GM12878 (cell line): ENCODE measurements around the gene ZDHHC14. TPM values are rescaled to one million over a fixed set of nuclear protein-coding genes. Genes with fewer than 3 reads are reported as not detected.

ENCODE experiments used
- ATAC-seq: fragments of 200-7000 bp; cut with Tn5 transposase; 3 replicates; pipeline ENCODE4 v1.9.1; 2020; ENCODE audit warnings: mild to moderate bottlenecking, moderate library complexity
- BruUV-seq: library from RNA; stranded (reverse); fragments of 400-500 nt; replicated peaks from 2 replicates; lab custom pipeline; 2021; lab: Mats Ljungman, UMichigan
- CTCF ChIA-PET: fragments of 300-600 bp; sonication (Branson Sonifier 250); formaldehyde crosslinking; extraction: SDS; loops from one replicate; lab custom pipeline; 2021; ENCODE audit warnings: inconsistent platforms; lab: Yijun Ruan, JAX
- POLR2A ChIA-PET: fragments of 350-600 bp; formaldehyde crosslinking; extraction: SDS; loops from one replicate; lab custom pipeline; 2021; ENCODE audit warnings: inconsistent platforms; lab: Charles Lee
- RAD21 ChIA-PET: fragments of 300-600 bp; sonication (Branson Sonifier 250); formaldehyde crosslinking; loops from one replicate; lab custom pipeline; 2023; ENCODE audit warnings: antibody characterized with exemption; ENCODE audit not compliant: unreplicated experiment; lab: Charles Lee
- SMC1A ChIA-PET: fragments of 300-600 bp; sonication (Branson Sonifier 250); formaldehyde crosslinking; loops from one replicate; lab custom pipeline; 2023; ENCODE audit not compliant: unreplicated experiment, uncharacterized antibody; lab: Charles Lee
- DNase-seq: peaks from one replicate; pipeline ENCODE4 v3.0.0-alpha.2; 2011; ENCODE audit warnings: low read depth, low spot score
- FAIRE-seq: peaks from 3 replicates; lab custom pipeline; 2011; peaks lifted over from hg19 to GRCh38; lab: Jason Lieb, UNC
- H2AFZ ChIP-seq: 2 replicates; pipeline ENCODE4 v1.6.0; 2011; ENCODE audit warnings: low read depth, low read length, control low read depth; ENCODE audit not compliant: control insufficient read depth
- H3K27ac ChIP-seq: 2 replicates; pipeline ENCODE4 v1.5.1; 2011; ENCODE audit warnings: control low read depth; ENCODE audit not compliant: control insufficient read depth, insufficient read depth
- H3K27me3 ChIP-seq, 2 experiments: replicated peaks in 1 of 2; 2 replicates each; pipeline versions ENCODE4 v1.6.0 to v1.6.1; 2011; ENCODE audit warnings: low read length in 1 of 2; ENCODE audit not compliant: control insufficient read depth in 2 of 2, insufficient read depth in 2 of 2
- H3K36me3 ChIP-seq, 2 experiments: 2 replicates each; pipeline ENCODE4 v1.5.1; 2011; ENCODE audit warnings: low read length in 1 of 2; ENCODE audit not compliant: control insufficient read depth in 2 of 2, insufficient read depth in 2 of 2
- H3K4me1 ChIP-seq: 2 replicates; pipeline ENCODE4 v1.6.1; 2011; ENCODE audit warnings: mild to moderate bottlenecking, low read length, moderate library complexity, mixed read lengths; ENCODE audit not compliant: control insufficient read depth, insufficient read depth
- H3K4me2 ChIP-seq: 2 replicates; pipeline ENCODE4 v1.6.0; 2011; ENCODE audit warnings: control low read depth; ENCODE audit not compliant: control insufficient read depth, insufficient read depth
- H3K4me3 ChIP-seq: fragments of 200-600 bp; sonication (generic); 2 replicates; pipeline ENCODE4 v1.5.1; 2016
- H3K79me2 ChIP-seq: 2 replicates; pipeline ENCODE4 v1.6.0; 2011; ENCODE audit warnings: low read length; ENCODE audit not compliant: control insufficient read depth, insufficient read depth
- H3K9ac ChIP-seq: 2 replicates; pipeline ENCODE4 v1.8.0; 2011; ENCODE audit warnings: low read length, control low read depth, mixed read lengths; ENCODE audit not compliant: control insufficient read depth, insufficient read depth
- H3K9me3 ChIP-seq: replicated peaks from 3 replicates; pipeline ENCODE4 v1.5.1; 2011; ENCODE audit warnings: mild to moderate bottlenecking, low read length; ENCODE audit not compliant: control insufficient read depth, insufficient read depth
- H4K20me1 ChIP-seq: 2 replicates; pipeline ENCODE4 v1.6.0; 2011; ENCODE audit not compliant: control insufficient read depth, insufficient read depth
- BRCA1 ChIP-seq: IDR thresholded peaks from 2 replicates; pipeline ENCODE4 v1.6.1; 2011; ENCODE audit warnings: low read depth, low read length, improper control_type of control experiment
- ESRRA ChIP-seq: IDR thresholded peaks from 2 replicates; pipeline ENCODE4 v1.6.1; 2012; ENCODE audit warnings: mild to moderate bottlenecking, low read length, improper control_type of control experiment
- GABPA ChIP-seq: IDR thresholded peaks from 2 replicates; pipeline ENCODE4 v1.6.1; 2014; ENCODE audit warnings: antibody characterized with exemption, low read depth, mild to moderate bottlenecking, inconsistent platforms
- MEF2B ChIP-seq: fragments of 450-650 bp; IDR thresholded peaks from 2 replicates; pipeline ENCODE4 v1.6.1; 2018; ENCODE audit warnings: mild to moderate bottlenecking, moderate library complexity; ENCODE audit not compliant: partially characterized antibody, poor library complexity, severe bottlenecking
- NR2F1 ChIP-seq: fragments of 450-650 bp; conservative IDR thresholded peaks from 2 replicates; pipeline ENCODE4 v1.6.1; 2017; ENCODE audit warnings: mild to moderate bottlenecking
- PKNOX1 ChIP-seq: fragments of 450-650 bp; IDR thresholded peaks from 2 replicates; pipeline ENCODE4 v1.6.1; 2016; ENCODE audit warnings: mild to moderate bottlenecking
- PRDM15 ChIP-seq: fragments of 450-650 bp; formaldehyde crosslinking; IDR thresholded peaks from 2 replicates; pipeline ENCODE4 v1.4.0; 2020; ENCODE audit warnings: mild to moderate bottlenecking, moderate library complexity
- SMAD5 ChIP-seq: IDR thresholded peaks from 2 replicates; pipeline ENCODE4 v1.6.1; 2016; ENCODE audit warnings: antibody characterized with exemption, low read depth
- SPI1 ChIP-seq: IDR thresholded peaks from 2 replicates; pipeline ENCODE4 v1.6.1; 2011; ENCODE audit warnings: low read depth, mild to moderate bottlenecking, low read length, moderate library complexity, borderline replicate concordance; ENCODE audit not compliant: insufficient read depth
- ZBTB40 ChIP-seq: fragments of 450-650 bp; IDR thresholded peaks from 2 replicates; pipeline ENCODE4 v1.6.1; 2016; ENCODE audit warnings: mild to moderate bottlenecking, moderate library complexity, borderline replicate concordance
- ZSCAN29 ChIP-seq: fragments of 450-650 bp; IDR thresholded peaks from 2 replicates; pipeline ENCODE4 v1.6.1; 2017; ENCODE audit warnings: mild to moderate bottlenecking, moderate library complexity
- WGBS: methylation state at CpG from one replicate; pipeline ENCODE4 v1.1.6; 2016; ENCODE audit warnings: low lambda C conversion rate; ENCODE audit not compliant: insufficient replicate concordance, insufficient coverage; ENCODE audit errors: missing lambda C conversion rate; 5-methylcytosine and 5-hydroxymethylcytosine counted together
- in situ Hi-C: fragments of 300-500 bp; cut with MboI; formaldehyde crosslinking; loops from 9 replicates; pipeline ENCODE4 v1.14.3; 2018; ENCODE audit warnings: mixed read lengths
- intact Hi-C: fragments of 100-400 bp; cut with micrococcal nuclease; formaldehyde crosslinking; loops from one replicate; pipeline ENCODE4 v1.14.2; 2022; ENCODE audit not compliant: unreplicated experiment
- polyA plus RNA-seq, 11 experiments: library from polyadenylated mRNA; depleted of rRNA in 4 of 11; unstranded in 6 of 11; stranded (reverse) in 5 of 11; fragments of >200 nt; fragmentation: Nextera tagmentation in 4 of 11; fragmentation: Illumina TruSeq in 1 of 11; extraction: Ambion mirVana in 4 of 11; extraction: Trizol in 1 of 11; gene quantifications; 1 replicate in 1 of 11; 2 replicates in 10 of 11; pipeline versions ENCODE4 v1.2.1 to v1.2.3, GENCODE V29; 2011 to 2016; ENCODE audit warnings: inconsistent platforms in 2 of 11, missing spikeins in 2 of 11, low read depth in 1 of 11
- total RNA-seq, 4 experiments: library from RNA; depleted of rRNA in 3 of 4; stranded (reverse); fragments of >200 nt in 3 of 4; fragmentation: Illumina TruSeq in 1 of 4; extraction: Trizol in 1 of 4; gene quantifications; 2 replicates each; pipeline versions ENCODE4 v1.2.1 to v1.2.3, GENCODE V29; 2013 to 2021

ZDHHC14 gene
- total and polyA plus RNA-seq, 10 of the 15 experiments (the other 5 are each of a cell fraction or from before 2014, with no cell fraction given), result 0.15 to 16.0 (median 0.76) TPM; not detected in 1

GRCh38 chr6:157335829-157336228 is 45.2 kb upstream of the ZDHHC14 start:
- H3K4me3 ChIP-seq, result no peak overlapping the region
- no peak overlapping the region for H3K27ac ChIP-seq
- DNase-seq, result no peak
- WGBS, result 19% methylated on average over 6 of the region's 6 CpGs
- no peaks in the 10 kb centered on the region for H3K79me2 ChIP-seq
- BruUV-seq, result no TSS peak
- SMC1A ChIA-PET, result interaction anchor here (1.0 to 9.3 kb wide), 5 partner anchors 11 to 330 kb away, joined by 3 to 63 read pairs (median 17); partner anchors contain the start of gene TMEM242
- FAIRE-seq, result no peak
- ATAC-seq, result no peak
- intact Hi-C loops, result loop anchor here (1.0 kb wide), 1 partner anchor 22 kb away; no protein-coding TSS in a partner anchor
- H3K9ac ChIP-seq, result no peak overlapping the region
- no peaks in the 10 kb centered on the region for H3K4me1 ChIP-seq
- in situ Hi-C loops, result no loop called here
- no peak overlapping the region for H2AFZ ChIP-seq
- RAD21 ChIA-PET, result interaction anchor here (1.2 to 2.8 kb wide), 4 partner anchors 12 to 227 kb away, joined by 3 to 9 read pairs (median 4); partner anchors contain the start of gene TMEM242
- no peaks in the 10 kb centered on the region for H4K20me1 ChIP-seq
- H3K9me3 ChIP-seq, result no peaks in the 10 kb centered on the region; the same call in 2 of the 3 replicates
- H3K27me3 ChIP-seq, result peaks cover 2% of the 10 kb centered on the region in 2 experiments; a peak in 2 of 4 replicates
- POLR2A ChIA-PET, result interaction anchor here (0.8 kb wide), 1 partner anchor 10 kb away, joined by 3 read pairs; no protein-coding TSS in a partner anchor
- CTCF ChIA-PET, result interaction anchor here (0.9 to 11.2 kb wide), 10 partner anchors 10 to 505 kb away, joined by 3 to 104 read pairs (median 7); partner anchors contain the start of gene TMEM242
- no peak overlapping the region for H3K4me2 ChIP-seq
- no peaks in the 10 kb centered on the region for H3K36me3 ChIP-seq
- TF ChIP-seq MEF2B, result no peak
- no peak for TF ChIP-seq SMAD5
- TF ChIP-seq ZSCAN29, result no peak
- no peak for TF ChIP-seq BRCA1
- TF ChIP-seq ZBTB40, result no peak
- TF ChIP-seq GABPA, result no peak
- TF ChIP-seq PKNOX1, result no peak
- no peak for TF ChIP-seq PRDM15 (CRISPR knock-in tag)
- no peak for TF ChIP-seq NR2F1
- no peak for TF ChIP-seq ESRRA
- no peak for TF ChIP-seq SPI1
